Gastroesophageal sphincter (tissue), 4 donors: ENCODE results near the gene CRYBA4. TPM values are rescaled to one million over a fixed set of nuclear protein-coding genes. Genes with fewer than 3 reads are reported as not detected.

ENCODE experiments used
- ATAC-seq: fragments of 150-250 bp; one replicate; pipeline ENCODE4 v1.9.1; 2016; ENCODE audit warnings: mild to moderate bottlenecking, moderate library complexity
- H3K27ac ChIP-seq, 4 donors: fragments of 200-600 bp; sonication (generic) in 3 of 4; 1 replicate in 3 of 4; 2 replicates in 1 of 4; pipeline ENCODE4 v1.5.1; 2016 to 2019
- H3K27me3 ChIP-seq: fragments of 200-600 bp; sonication (generic); one replicate; pipeline ENCODE4 v1.5.1; 2019
- H3K36me3 ChIP-seq, 2 donors: fragments of 200-600 bp; sonication (generic); one replicate each; pipeline ENCODE4 v1.5.1; 2019; ENCODE audit warnings: control low read depth in 1 of 2
- H3K4me1 ChIP-seq, 3 donors: fragments of 200-600 bp; sonication (generic); 1 replicate in 2 of 3; 2 replicates in 1 of 3; pipeline ENCODE4 v1.5.1; 2016 to 2019; ENCODE audit warnings: control low read depth in 2 of 3
- H3K4me3 ChIP-seq, 2 donors: fragments of 200-600 bp; sonication (generic); one replicate each; pipeline ENCODE4 v1.5.1; 2019; ENCODE audit warnings: mild to moderate bottlenecking in 1 of 2, moderate library complexity in 1 of 2
- H3K9me3 ChIP-seq, 3 donors: fragments of 200-600 bp; sonication (generic); one replicate each; pipeline ENCODE4 v1.5.1; 2017 to 2019; ENCODE audit warnings: control low read depth in 2 of 3
- CTCF ChIP-seq, 4 experiments: fragments of 200-600 bp in 2 of 4; fragments of 450-650 bp in 2 of 4; sonication (generic) in 1 of 4; IDR thresholded peaks; one replicate each; pipeline ENCODE4 v1.5.1; 2017 to 2019; ENCODE audit warnings: antibody characterized with exemption in 4 of 4, mild to moderate bottlenecking in 2 of 4, moderate library complexity in 2 of 4
- EP300 ChIP-seq: sonication (generic); formaldehyde crosslinking; IDR thresholded peaks from one replicate; pipeline ENCODE4 v1.6.1; 2017; ENCODE audit warnings: antibody characterized with exemption, mild to moderate bottlenecking
- POLR2A ChIP-seq, 2 donors: fragments of 450-650 bp; IDR thresholded peaks; one replicate each; pipeline ENCODE4 v1.6.1; 2017; ENCODE audit warnings: antibody characterized with exemption in 2 of 2, mild to moderate bottlenecking in 2 of 2, moderate library complexity in 1 of 2
- POLR2AphosphoS5 ChIP-seq: sonication (generic); formaldehyde crosslinking; IDR thresholded peaks from one replicate; pipeline ENCODE4 v1.6.1; 2017; ENCODE audit warnings: antibody characterized with exemption
- WGBS, 2 donors: methylation state at CpG; one replicate each; pipeline ENCODE4 v1.1.5; 2018; ENCODE audit warnings: low coverage in 1 of 2; 5-methylcytosine and 5-hydroxymethylcytosine counted together
- total RNA-seq, 4 donors: library from RNA; depleted of rRNA; stranded (reverse); fragments of >200 nt; gene quantifications; one replicate each; pipeline ENCODE4 v1.1.0, GENCODE V29; 2016

CRYBA4 gene
- total RNA-seq, 4 donors from 2014 or later: not detected

- no peak for ATAC-seq
- H3K36me3 ChIP-seq: no peaks in the 10 kb centered on the region
- 73 to 80% methylated on average over 1 to 2 of the region's 2 CpGs for WGBS, 2 donors
- no peak overlapping the region for H3K27ac ChIP-seq
- peaks cover 0 to 6% (median 0%) of the 10 kb centered on the region in 3 donors for H3K9me3 ChIP-seq
- H3K27me3 ChIP-seq: peaks cover 57% of the 10 kb centered on the region
- H3K4me3 ChIP-seq: no peak overlapping the region
- H3K4me1 ChIP-seq: no peaks in the 10 kb centered on the region
- no peak for TF ChIP-seq POLR2AphosphoS5
- TF ChIP-seq EP300: no peak
- TF ChIP-seq CTCF (IDR thresholded peaks at IDR 0.05): no peak
- no peak for TF ChIP-seq POLR2A (IDR thresholded peaks at IDR 0.05)
Measured at GRCh38 chr22:26635117-26635516, 13.4 kb downstream of the CRYBA4 start.

- TF ChIP-seq EP300 (no peak), POLR2A (IDR thresholded peaks at IDR 0.05) (no peak), CTCF (IDR thresholded peaks at IDR 0.05) (no peak), POLR2AphosphoS5 (no peak)
- Histone ChIP-seq H3K27me3 (peaks cover 68% of the 10 kb centered on the region), H3K4me1 (no peaks in the 10 kb centered on the region), H3K36me3 (no peaks in the 10 kb centered on the region), H3K9me3 (no peaks in the 10 kb centered on the region), H3K4me3 (no peak overlapping the region), H3K27ac (no peak overlapping the region)
- 20 to 40% methylated on average over 1 of the region's 1 CpG for WGBS, 2 donors
- no peak for ATAC-seq
Measured at GRCh38 chr22:26636296-26636695, 14.5 kb downstream of the CRYBA4 start.

- ATAC-seq: no peak
- Histone ChIP-seq H3K9me3 (no peaks in the 10 kb centered on the region), H3K27me3 (peaks cover 77% of the 10 kb centered on the region), H3K4me1 (peaks cover 0 to 15% (median 4%) of the 10 kb centered on the region in 3 donors), H3K27ac (no peak overlapping the region), H3K4me3 (no peak overlapping the region), H3K36me3 (no peaks in the 10 kb centered on the region)
- TF ChIP-seq EP300: no peak
- no peak for TF ChIP-seq POLR2A (IDR thresholded peaks at IDR 0.05)
- no peak for TF ChIP-seq POLR2AphosphoS5
- TF ChIP-seq CTCF (IDR thresholded peaks at IDR 0.05): no peak
- 26 to 60% methylated on average over 1 to 6 of the region's 8 CpGs for WGBS, 2 donors
Measured at GRCh38 chr22:26642465-26643417, 21.0 kb downstream of the CRYBA4 start.

- TF ChIP-seq EP300 (no peak), CTCF (IDR thresholded peaks at IDR 0.05) (no peak), POLR2AphosphoS5 (no peak), POLR2A (IDR thresholded peaks at IDR 0.05) (no peak)
- H3K9me3 ChIP-seq: no peaks in the 10 kb centered on the region
Measured at GRCh38 chr22:26643418-26644100, 21.8 kb downstream of the CRYBA4 start.

More at GRCh38 chr22:26643418-26644100, 21.8 kb downstream of the CRYBA4 start:
- H3K4me3 ChIP-seq: no peak overlapping the region
- no peak overlapping the region for H3K27ac ChIP-seq
- H3K4me1 ChIP-seq: peaks cover 0 to 15% (median 4%) of the 10 kb centered on the region in 3 donors
- no peak for ATAC-seq
- 68 to 93% methylated on average over 7 to 11 of the region's 15 CpGs for WGBS, 2 donors
- H3K27me3 ChIP-seq: peaks cover 77% of the 10 kb centered on the region
- H3K36me3 ChIP-seq: no peaks in the 10 kb centered on the region
